Activated gamma-delta T cell (primary cell): Measurements from ENCODE around the gene ABHD2.

Experiments
- DNase-seq: peaks from one replicate; lab custom pipeline; 2025; lab: John Stamatoyannopoulos, UW

The ABHD2 gene

DNA sequence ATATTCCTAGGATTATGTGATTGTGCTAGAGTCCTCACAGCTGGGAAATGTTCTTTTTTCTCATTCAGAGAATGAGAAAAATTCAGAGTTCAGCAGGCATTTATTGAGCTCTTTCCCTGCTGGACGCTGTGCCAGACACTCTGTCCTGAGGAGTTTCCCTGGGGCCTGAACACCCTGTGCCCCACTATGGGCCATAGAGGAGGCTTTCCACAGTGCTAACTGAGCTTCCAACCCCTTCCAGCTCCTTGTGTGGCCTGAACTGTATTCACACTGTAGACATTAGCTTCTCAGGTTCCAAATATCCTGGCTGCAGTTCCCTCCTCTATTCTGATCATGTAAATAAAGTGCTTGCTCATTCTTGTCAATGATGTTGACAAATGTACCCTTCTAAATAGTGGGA, 10.0 kb downstream of the ABHD2 start:
- no peak for DNase-seq

DNA sequence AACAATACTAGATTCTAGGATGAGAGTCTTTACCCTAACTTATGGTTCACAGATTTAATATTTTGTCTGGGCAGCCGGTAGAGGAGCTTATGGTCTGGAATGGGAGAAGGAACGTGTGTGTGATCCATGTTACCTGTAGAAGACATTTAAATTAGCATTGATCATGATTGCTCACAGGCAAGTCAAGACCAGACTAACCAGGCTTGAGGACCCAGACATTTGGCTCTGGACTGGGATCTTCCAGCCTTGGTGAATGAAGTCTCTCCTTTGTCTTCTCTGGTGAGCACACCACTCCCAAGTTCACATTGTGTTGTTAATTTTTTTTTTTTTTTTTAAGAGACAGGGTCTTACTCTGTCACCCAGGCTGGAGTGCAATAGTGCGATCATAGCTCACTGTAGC, 11.7 kb downstream of the ABHD2 start:
- no peak for DNase-seq

DNA sequence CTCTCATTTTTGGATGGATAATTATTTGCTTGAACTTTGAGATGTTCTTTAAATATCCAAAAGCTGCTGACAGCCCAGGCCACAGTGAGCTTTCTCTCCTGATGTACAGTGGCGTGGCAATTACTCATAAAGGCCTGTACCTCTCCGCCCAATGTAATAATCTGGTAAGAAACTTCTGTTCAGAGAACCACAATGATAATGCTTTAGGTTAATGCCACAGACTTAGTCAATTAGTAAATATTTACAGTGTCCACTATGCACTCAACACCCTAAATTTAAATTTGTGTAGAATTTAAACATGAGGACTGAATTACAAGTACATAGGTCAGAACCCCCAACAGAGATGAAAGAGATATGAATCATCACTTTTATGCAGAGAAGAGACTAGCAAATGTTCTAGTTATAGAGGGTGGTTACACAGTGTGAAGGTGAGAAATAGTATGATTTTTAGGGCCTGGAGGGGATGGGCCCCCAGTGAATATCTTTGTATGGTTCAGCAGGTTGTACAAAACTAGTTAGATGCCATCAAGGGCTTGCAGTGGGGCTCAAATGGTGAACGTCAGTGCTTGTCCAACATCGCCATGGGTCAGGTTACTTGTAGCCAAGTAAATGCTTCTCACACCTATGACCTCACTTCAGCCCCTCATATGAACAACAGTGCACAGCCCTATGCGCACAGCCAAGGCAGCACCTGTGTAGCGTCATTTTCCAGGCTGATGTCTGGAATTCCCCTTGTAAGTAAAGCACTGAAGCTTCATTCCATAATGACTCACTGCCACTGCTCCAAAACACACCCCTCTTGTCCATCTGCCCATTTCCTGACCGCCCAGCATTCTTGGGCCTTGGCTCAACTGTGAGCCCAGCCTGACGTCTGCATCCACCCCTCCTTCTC, 13.3 kb downstream of the ABHD2 start:
- no peak for DNase-seq

DNA sequence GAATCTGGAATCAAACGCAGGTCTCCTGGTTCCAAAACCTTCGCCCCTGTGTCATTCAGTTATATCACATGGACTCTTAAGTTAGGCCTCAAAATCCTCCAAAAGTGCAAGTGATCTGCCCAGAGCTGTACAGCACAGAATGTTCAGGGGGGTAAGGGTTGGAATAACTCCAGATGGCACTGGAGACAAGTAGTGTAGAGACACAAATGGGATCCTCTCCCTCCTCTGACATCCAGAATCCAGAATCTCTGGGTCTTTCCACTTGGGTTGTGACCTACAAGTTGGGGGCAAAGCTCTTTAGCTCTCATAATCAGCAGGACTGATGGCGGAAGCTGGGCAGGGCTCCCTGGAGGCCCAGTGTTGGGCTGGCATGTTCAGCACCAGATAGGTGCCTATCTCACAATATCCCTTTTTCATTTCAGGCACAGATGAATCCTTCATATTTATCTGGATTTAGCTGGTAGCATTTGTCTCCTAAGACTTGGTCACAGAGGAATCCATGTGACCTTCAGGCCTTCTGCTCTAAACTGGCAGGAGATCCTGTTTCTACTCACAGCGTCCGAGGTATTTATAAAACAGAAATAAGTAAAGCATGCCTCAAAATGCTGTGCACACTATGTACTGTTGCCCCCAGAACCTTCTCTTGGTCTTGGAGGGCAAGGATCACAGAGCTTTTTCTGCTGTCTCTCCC, 15.4 kb downstream of the ABHD2 start:
- DNase-seq: no peak

DNA sequence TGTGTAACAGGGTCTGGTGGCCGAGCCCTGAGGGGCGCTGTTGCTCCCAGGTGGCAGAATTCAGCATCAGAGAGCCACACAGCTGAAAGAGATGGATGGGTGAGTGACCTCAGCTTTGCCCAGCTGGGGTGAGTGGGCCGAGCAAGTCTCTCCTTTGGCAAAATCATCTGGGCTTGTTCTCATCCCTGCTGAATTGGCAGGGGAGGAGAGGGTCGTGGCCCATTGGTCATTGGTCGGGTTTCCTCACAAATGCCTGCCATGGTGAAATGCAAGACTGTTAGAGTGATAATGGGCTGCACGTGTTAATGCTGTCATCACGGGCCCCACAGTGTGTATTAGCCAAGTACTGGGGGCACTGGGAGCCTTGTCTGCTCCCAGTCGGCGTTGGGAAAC, 15.9 kb downstream of the ABHD2 start:
- no peak for DNase-seq

DNA sequence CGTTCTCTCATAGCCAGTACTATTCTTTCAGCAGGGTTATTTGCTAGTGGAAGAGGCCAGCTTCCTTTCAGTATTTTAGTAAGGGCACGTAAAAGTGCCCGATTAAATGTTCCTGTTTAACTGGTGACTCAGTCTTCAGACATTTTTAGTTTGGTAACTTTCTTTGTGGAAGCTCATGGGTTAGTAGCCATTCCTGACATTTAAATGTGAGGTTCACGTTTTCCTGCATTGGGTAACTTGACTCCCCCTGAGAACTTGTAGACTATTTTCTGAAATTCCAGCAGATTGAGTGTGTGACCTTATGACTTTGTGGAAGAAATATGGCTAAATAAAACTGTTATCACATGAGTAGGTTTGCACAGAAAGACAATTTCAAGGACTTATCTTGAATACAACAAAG, 16.9 kb downstream of the ABHD2 start:
- DNase-seq: no peak

DNA sequence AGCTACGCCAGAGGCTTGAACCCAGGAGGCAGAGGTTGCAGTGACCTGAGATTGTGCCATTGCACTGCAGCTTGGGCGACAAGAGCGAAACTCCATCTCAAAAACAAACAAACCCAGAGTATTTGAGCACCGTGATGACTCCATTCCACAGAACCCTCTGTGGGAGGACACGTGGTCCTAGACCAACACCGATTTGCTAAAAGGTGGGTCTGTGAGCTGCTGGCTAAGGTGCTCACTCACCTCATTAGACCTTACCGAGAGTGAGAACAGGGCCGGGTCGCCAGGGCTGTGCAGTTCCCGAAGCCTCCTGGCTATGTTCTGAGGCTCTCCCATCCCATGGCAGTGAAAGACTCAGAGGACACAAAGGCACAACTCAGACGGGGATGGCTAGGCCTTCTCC, 17.9 kb downstream of the ABHD2 start:
- DNase-seq: no peak

DNA sequence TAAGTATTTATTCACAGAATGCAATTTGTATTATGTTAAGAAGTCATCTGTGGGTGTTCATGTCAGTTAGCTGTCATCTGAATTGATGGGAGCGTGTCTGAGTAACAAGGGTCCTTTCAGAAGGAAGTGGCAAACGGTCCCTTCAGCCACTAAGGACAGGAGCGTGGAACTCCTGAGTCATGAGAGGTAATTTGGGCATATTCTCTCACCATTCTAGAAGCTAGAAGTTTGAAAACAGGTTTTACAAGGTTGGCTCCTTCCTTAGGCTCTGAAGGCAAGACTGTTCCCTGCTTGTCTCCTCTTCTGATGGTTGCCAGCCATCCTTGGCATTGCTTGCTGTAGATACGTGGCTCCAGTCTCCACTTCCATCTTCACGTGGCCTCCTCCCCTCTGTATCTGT, 19.7 kb downstream of the ABHD2 start:
- no peak for DNase-seq

DNA sequence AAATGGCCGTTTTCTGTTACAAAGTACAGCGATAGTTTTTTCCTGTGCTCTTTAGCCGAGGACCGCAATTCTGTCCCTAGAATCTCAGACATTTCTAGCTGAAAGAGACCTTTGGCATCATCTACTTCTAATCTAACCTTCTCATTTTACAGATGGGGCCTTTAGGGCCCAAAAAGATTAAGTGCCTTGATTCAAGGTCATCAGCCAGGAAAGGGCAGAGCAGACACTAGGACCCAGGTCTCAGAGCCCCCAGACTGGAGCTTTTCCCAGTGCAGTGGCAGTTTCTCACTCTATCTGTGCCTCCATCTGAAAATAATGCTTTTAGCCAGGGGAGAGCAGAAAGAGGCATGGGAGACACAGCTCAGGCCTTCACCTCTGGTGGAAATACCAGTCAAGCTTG, 20.6 kb downstream of the ABHD2 start:
- no peak for DNase-seq

DNA sequence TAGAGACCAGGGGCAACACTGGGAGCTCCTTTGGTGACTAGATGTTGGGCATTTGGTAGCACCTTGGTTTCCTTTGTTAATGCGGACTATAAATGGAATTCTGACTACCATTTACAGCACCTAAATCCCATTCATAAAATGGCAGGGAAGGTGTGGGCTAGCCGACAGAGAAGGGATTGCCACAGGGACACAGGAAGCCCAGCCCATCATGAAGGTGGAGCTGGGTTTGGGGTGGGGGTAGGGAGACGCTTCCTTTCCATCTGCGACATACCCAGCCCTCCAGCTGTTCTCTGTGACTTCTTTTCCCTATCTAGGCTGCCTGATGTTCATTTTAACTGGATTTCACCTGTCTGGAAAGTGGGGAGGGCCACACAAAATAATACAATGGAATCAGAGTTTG, 21.0 kb downstream of the ABHD2 start:
- DNase-seq: no peak

DNA sequence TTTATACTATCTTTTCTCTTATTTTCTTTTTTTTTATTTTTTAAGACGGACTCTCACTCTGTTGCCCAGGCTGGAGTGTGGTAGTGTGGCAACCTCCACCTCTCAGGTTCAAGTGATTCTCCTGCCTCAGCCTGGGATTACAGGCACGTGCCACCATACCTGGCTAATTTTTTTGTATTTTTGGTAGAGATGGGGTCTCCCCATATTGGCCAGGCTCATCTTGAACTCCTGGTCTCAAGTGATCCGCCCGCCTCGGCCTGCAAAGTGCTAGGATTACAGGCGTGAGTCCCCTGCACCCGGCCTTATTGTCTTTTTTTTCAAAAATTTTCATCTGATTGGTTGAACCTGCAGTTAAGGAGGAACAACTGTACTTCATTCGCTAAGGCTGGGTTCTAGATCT, 21.8 kb downstream of the ABHD2 start:
- no peak for DNase-seq

DNA sequence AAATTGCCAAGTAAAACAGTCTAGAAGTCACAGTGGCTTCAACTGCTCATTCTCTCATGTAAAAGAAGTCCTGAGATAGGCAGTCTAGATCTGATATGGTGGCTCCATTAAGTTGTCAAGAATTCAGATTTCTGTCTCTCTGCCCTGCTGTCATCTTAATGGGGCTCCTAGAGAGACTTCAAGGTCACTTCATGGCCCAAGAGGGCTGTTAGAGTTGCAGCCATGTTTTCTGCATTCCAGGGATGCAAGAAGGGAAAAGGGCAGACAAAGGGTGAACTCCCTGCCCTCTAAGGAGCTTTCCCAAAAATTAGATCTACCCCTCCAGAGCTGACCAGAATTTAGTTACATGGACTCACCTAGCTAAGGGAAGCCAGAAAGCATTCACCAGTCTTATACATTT, 23.1 kb downstream of the ABHD2 start:
- no peak for DNase-seq

DNA sequence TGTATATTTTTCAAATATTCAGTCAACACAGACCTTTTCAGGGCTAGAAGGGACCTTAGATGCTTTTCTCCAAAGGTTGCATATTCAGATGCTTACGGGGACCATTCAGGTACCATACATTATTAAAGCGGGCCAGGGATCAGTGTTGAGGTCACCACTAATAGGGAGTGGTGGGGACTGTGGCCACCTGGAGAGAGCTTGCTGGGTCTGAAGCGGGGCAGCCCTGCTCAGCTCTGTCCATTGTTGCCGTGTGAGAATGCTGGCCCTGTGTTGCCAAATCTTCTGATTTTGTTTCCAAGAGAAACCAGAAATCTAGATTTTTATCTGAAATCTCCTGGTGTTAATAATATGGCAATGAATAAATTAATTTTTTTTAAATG, 23.7 kb downstream of the ABHD2 start:
- no peak for DNase-seq

DNA sequence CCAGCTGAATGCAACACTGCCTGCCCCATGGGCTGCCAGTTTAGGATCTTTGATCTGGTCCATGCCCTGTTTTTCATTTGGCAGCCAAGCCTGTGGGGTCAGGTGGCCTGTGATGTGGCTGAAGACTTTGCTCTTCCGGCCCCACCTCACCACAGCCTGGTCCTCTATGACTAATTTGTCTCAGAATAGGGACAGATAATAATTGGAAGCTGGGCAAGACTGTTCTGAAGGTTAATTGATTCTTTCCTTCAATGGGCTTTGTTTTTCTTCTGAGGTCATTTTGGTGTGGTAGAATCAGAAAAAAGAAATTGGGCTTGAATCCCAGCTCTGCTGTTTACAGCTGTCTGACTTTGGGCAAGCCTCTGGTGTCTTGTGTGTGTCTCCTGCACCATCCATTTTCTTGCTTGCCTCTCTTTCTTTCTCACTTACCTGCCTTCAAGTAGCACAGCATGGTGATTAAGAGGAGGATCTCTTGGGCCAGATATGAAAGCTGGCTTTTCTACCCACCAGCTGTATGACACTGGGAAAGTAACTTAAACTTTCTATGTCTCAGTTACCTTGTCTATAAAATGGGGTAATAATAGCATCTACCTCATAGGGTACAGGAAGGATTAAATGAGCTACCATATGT, 24.2 kb downstream of the ABHD2 start:
- DNase-seq: no peak

DNA sequence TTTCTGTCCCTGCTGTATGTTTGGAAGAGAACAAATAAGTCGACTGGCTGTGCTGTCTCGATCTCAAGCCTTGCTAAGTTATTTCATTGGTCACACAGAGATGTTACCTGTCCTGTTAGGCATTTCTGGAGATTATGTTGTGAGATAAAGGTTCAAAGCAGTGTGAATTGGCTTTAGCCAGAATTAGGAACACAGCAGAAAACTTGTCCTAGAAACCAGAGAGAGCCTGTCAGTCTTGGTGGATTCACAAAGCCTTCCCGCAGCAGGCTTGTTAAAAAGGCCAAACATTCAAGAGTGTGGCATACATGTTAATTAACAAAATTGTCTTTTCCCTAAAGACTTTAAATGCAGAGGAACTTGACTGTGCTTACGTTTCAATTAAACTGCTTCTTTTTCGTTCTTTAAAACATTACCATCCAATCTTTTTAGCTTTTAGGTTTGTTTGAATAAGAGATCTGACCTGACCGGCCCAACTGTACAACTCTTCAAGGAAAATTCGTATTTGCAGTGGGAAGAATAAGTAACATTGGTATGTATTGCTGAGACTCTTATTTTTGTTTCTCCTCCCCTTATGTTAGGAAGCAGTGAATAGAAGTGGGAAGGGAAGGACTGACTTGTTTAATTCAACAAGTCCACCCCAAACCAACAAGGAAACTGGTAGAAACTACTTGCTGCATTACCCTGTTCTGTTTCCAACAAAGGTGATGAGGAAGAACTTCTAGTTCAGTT, 25.2 kb downstream of the ABHD2 start:
- DNase-seq: no peak

DNA sequence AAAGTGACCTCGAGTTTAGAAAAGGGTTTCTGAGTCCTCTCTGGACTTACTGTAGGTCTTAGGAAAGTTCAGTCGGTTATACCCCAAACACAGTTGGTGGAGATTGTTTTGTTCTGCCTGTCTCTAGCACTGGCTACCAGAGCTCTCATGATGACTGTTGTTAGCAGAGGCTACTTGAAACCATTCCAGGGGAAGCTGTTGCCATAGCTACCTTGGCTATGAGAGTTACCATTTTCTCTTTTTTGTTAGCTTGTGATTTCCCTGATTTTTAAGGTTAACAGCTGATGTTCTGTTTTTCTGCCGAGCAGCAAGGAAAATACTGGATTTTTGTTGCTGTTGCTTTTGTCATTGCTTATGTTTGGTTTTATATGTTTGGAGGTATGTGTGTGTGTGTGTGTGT, 26.7 kb downstream of the ABHD2 start:
- DNase-seq: no peak

DNA sequence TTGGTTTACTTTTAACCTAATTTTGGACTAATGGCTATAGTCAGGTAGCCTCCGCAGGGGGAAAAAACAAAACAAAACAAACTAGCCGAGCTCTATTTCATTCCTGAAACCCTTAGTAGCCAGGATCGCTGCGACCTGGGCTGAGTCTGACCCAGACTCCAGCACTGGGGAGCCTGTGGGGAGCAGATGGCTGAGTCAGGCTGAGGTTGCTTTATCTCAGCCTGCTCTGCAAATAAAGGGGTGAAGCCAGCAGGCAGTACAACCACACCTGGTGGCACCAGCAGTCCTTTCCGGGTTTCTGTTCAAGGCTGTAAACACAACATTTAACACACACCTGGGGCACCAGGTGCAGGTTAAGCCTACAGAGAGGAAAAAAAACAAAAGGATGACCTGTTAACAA, 27.3 kb downstream of the ABHD2 start:
- DNase-seq: no peak

DNA sequence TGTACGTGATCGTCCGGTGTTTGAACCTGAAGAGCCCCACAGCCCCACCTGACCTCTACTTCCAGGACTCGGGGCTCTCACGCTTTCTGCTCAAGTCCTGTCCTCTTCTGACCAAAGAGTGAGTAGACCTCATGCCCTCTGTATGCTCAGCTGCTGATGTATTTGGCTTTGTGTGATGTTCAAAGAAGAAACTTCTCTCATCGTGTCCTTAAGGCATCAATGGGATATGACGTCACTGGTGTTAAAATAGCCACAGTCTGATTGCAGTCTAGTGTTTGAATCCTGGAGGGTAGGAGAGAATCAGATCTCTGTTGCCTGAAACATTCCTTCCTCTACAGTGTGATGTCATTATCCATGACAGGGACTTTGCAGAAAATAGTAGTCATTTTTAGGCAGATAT, 28.1 kb downstream of the ABHD2 start:
- DNase-seq: no peak

DNA sequence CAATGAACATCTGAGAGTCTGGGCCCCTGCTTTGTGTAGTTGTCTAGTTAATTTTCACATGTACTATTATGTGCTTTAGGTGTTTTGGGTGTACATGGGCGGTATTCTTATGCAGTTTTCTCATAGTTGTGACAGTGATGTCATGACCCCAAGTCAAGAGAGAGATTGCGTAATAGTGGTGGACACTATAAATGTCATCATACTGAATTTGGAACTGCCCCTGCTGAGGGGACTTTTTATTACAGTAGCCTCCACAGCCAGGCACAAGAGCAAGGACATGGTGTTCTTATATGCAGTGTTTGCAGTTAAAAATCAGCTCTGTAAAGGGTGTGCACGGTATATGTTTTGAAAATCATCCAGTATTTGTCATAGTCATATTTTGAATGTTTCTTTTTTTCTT, 29.5 kb downstream of the ABHD2 start:
- DNase-seq: no peak

DNA sequence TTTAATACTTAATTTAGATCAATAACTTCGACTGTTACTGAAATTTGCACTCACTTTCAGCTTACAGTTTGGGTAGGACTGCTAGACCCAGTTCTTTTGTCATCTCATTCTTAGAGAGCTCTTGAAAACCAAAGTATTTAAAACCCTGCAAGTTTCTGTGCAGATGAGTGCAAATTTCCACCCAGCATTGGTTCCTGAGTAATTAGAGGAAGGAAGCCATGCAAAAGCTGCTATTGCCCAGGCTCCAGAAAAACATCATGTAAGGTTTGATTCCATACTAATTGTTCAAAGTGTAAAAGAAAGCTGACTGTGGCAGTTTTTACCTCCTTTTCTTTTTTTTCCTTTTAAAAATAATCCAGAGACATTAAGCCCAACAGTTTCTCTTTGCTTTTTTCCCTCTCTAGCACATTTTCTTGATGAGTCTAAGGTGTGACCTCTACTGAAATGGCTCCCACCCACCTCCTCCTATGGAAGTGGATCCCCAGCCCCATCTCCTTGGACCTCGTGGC, 30.3 kb downstream of the ABHD2 start:
- no peak for DNase-seq

DNA sequence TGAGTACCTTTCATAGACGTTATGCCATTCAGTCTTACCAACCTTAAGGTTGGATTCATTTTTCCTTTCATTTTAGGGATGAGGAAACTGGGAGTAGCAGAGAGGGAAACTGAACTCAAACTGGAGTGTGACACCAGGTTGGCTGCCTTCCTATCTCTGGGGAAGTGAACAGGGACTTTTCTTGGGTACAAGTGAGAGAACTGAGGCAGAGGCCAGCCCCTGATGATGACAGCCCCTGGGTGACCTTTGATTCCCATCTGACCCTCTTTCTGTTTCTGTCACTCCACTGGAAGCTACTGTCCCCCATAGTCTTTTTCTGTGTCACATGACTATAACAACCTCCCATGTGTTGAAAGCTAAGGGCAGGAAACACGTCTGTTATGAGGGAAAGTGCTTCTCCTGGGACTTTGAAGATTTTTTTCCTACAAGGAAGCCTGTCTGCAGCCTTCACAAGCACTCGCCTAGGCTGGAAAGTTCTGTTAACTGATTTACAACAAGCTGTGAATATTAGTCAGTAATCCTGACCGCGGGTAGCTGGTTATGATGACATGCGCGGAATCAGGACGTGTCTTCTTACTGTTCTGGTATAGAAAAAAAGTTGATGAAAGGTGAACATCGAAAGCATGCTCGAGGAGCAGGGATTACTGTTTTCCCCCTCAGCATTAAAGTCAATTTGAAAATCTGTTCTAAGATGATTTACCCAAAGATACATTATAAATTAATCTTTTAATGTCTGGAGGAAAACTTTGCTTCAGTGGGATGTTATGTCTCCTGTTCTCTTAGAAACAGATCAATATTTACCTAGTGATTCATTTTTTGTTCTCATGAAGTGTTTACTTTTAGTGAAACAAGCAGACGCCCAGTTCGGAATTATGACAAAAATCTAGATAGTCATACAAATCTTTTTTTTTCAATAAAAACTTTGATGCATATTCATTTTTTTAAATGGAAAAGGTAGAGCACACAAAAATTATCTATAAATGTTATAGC, 31.5 kb downstream of the ABHD2 start:
- DNase-seq: no peak
